ENCODE data around the gene OST4.

OST4 gene

DNA sequence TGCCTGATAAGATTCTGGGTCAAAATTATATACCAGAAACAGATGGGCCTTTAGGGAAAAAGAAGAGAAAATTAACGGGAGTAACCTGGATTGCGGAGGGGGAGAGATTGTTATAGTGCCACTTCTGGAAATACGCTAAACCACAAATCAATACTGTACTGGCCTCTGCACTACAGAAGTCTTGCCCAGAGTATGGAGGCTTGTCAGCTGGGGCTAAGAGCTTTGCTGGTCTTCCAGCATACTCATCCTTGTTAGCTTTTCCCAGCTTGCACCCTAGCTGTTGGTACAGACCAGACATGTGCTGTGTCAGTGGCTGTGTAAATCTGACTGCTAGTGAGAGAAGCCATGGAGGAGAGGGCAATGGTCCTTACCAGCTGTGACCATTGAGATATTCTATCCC lies 11.1 kb downstream of the OST4 start:
- H3K4me3 ChIP-seq (ENCODE audit: low read depth, low read length) = no peak overlapping the region
- in situ Hi-C loops (cut with HindIII; ENCODE audit: low sequenced_read_pairs) = no loop called here
- no peak for DNase-seq (ENCODE audit: low read depth, low spot score)
- TF ChIP-seq, protein P1, sequence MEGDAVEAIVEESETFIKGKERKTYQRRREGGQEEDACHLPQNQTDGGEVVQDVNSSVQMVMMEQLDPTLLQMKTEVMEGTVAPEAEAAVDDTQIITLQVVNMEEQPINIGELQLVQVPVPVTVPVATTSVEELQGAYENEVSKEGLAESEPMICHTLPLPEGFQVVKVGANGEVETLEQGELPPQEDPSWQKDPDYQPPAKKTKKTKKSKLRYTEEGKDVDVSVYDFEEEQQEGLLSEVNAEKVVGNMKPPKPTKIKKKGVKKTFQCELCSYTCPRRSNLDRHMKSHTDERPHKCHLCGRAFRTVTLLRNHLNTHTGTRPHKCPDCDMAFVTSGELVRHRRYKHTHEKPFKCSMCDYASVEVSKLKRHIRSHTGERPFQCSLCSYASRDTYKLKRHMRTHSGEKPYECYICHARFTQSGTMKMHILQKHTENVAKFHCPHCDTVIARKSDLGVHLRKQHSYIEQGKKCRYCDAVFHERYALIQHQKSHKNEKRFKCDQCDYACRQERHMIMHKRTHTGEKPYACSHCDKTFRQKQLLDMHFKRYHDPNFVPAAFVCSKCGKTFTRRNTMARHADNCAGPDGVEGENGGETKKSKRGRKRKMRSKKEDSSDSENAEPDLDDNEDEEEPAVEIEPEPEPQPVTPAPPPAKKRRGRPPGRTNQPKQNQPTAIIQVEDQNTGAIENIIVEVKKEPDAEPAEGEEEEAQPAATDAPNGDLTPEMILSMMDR (IDR thresholded peaks at IDR 0.05; ENCODE audit: low read depth, low read length) = no peak

DNA sequence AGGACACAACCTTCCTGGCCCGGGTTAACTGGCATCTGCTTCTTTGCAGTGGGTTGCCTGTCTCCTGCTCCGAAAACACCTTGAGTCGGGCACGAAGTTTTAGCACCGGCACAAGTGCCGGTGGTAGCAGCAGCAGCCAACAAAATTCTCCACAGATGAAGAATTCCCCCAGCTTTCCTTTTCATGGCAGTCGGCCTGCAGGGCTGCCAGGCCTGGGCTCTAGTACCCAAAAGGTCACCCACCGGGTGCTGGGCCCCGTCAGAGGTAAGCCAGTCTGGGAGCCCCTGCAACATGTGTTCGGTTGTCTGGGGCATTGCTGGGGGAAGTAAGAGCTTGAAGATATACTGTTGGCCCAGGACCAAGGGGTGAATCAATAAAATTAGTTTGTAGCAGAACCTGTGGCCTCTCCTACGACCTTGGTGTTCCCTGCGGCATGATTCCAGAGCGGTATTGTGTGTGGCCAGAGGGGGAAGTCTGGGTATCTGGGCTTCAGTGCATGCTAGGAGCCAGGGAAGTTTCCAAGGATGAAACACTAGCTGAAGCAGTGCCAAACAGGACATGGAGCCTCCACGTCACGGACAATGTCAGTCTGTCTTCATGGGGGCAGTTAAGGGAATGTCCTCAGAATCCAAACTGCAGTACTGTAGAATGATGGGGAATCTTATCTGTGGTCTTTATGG lies 12.2 kb downstream of the OST4 start:
- TF ChIP-seq, protein P1 (IDR thresholded peaks at IDR 0.05; ENCODE audit: low read depth, low read length) = no peak
- in situ Hi-C loops (cut with HindIII; ENCODE audit: low sequenced_read_pairs) = no loop called here
- H3K4me3 ChIP-seq (ENCODE audit: low read depth, low read length) = no peak overlapping the region
- no peak for DNase-seq (ENCODE audit: low read depth, low spot score)

DNA sequence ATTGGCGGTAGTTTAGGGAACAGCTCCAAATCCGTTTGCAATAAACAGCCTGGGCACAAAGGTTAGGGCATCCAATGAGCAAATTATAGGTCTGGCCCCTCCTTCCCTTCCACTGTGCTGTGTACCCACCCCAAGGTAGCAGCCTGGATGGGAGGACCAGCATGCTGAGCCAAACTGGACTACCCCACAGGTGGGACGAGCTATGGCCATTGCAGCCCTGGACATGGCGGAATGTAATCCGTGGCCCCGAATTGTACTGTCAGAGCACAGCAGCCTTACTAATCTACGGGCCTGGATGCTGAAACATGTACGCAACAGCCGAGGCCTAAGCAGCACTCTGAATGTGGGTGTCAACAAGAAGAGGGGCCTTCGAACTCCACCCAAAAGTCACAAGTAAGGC lies 13.2 kb downstream of the OST4 start:
- in situ Hi-C loops (cut with HindIII; ENCODE audit: low sequenced_read_pairs) = no loop called here
- no peak overlapping the region for H3K4me3 ChIP-seq (ENCODE audit: low read depth, low read length)
- TF ChIP-seq, protein P1 (IDR thresholded peaks at IDR 0.05; ENCODE audit: low read depth, low read length) = no peak

DNA sequence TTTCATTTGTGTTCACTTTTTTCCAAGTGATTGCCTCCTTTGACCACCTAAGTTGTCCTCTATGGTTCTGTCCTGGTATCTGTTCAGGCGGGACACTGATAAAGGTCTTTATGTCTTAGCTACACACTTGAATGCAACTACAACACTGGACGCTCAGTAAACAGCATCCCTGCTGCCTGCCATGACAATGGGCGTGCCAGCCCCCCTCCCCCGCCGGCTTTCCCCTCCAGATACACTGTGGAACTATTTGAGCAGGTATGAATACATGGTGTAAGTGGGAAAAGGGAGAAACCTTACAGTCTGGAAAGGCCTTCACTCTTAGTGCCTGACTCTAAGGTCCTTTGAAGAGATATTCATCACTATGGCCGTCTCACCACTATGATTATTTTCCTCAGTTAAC lies 14.3 kb downstream of the OST4 start:
- DNase-seq (ENCODE audit: low read depth, low spot score) = no peak
- TF ChIP-seq, protein P1 (IDR thresholded peaks at IDR 0.05; ENCODE audit: low read depth, low read length) = no peak
- in situ Hi-C loops (cut with HindIII; ENCODE audit: low sequenced_read_pairs) = no loop called here
- H3K4me3 ChIP-seq (ENCODE audit: low read depth, low read length) = no peak overlapping the region

More for the DNA sequence above, 13.2 kb downstream of the OST4 start:
- DNase-seq (ENCODE audit: low read depth, low spot score) = no peak

DNA sequence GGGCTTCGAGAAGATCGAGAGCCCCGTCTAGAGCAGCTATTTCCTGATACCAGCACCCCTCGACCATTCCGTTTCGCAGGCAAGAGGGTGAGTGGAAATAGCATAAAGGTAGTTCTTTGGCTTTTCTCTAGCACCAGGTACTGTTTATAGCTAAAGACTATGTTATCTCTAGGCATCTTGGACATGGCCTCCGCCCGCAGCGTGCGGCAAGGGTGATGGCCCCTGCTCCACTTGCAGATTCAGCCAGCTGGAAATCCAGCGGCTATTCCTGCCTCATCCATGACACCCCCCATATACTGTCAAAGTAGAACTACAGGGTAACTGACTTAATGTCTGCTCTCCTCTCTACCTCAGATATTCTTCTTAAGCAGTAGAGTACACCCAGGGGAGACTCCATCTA lies 16.7 kb downstream of the OST4 start:
- in situ Hi-C loops (cut with HindIII; ENCODE audit: low sequenced_read_pairs) = no loop called here
- no peak for DNase-seq (ENCODE audit: low read depth, low spot score)
- H3K4me3 ChIP-seq (ENCODE audit: low read depth, low read length) = no peak overlapping the region
- TF ChIP-seq, protein P1 (IDR thresholded peaks at IDR 0.05; ENCODE audit: low read depth, low read length) = no peak

DNA sequence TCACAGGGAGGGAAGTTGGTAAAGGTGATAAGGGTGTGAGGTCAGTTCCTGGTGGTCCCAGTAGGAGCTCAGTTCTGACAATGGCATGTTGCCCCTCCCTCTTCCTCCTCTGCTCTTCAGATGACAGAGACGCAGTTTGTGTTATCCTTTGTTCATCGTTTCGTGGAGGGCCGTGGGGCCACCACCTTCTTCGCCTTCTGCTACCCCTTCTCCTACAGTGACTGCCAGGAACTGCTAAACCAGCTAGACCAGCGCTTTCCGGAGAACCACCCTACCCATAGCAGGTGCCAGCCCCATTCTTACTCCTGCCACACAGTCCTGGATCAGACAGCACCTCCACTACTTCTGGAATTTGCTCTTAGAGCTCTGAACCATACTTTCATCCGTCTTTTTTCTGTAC lies 17.7 kb downstream of the OST4 start:
- TF ChIP-seq, protein P1 (IDR thresholded peaks at IDR 0.05; ENCODE audit: low read depth, low read length) = no peak
- in situ Hi-C loops (cut with HindIII; ENCODE audit: low sequenced_read_pairs) = no loop called here
- no peak overlapping the region for H3K4me3 ChIP-seq (ENCODE audit: low read depth, low read length)
- DNase-seq (ENCODE audit: low read depth, low spot score) = no peak
